VCaP (cell line): Measurements from ENCODE around the gene PPP2R3B.
"Not testable (repeated sequence)": the region's sequence is repeated elsewhere in the genome, so short reads cannot be mapped to it uniquely, and the experiment has no call there.

Source experiments
- H3K27ac ChIP-seq: fragments of 450-650 bp; 2 replicates; pipeline ENCODE4 v1.5.1; 2017
- CTCF ChIP-seq: fragments of 450-650 bp; conservative IDR thresholded peaks from 2 replicates; pipeline ENCODE4 v1.5.1; 2017; ENCODE audit warnings: mild to moderate bottlenecking, moderate library complexity

The PPP2R3B gene

GRCh38 chrX:418927-419729 is 32.4 kb upstream of the PPP2R3B start:
- H3K27ac ChIP-seq, result no peak overlapping the region
- no peak for TF ChIP-seq CTCF

- not testable (repeated sequence) for H3K27ac ChIP-seq
Measured at GRCh38 chrX:415498-415897, 28.8 kb upstream of the PPP2R3B start.

- no peak overlapping the region for H3K27ac ChIP-seq
- no peak for TF ChIP-seq CTCF
Measured at GRCh38 chrX:413322-414201, 26.9 kb upstream of the PPP2R3B start.

- no peak overlapping the region for H3K27ac ChIP-seq
- TF ChIP-seq CTCF, result no peak
Measured at GRCh38 chrX:410296-410695, 23.6 kb upstream of the PPP2R3B start.

- no peak overlapping the region for H3K27ac ChIP-seq
- no peak for TF ChIP-seq CTCF
Measured at GRCh38 chrX:405149-405548, 18.4 kb upstream of the PPP2R3B start.

- H3K27ac ChIP-seq, result no peak overlapping the region
- TF ChIP-seq CTCF, result no peak
Measured at GRCh38 chrX:404656-405055, 17.9 kb upstream of the PPP2R3B start.

- no peak for TF ChIP-seq CTCF
- H3K27ac ChIP-seq, result no peak overlapping the region
Measured at GRCh38 chrX:402857-403256, 16.1 kb upstream of the PPP2R3B start.

- no peak for TF ChIP-seq CTCF
- H3K27ac ChIP-seq, result no peak overlapping the region
Measured at GRCh38 chrX:400258-400657, 13.6 kb upstream of the PPP2R3B start.
